ENCODE measurements around the gene CLDN1.

The CLDN1 gene

DNA sequence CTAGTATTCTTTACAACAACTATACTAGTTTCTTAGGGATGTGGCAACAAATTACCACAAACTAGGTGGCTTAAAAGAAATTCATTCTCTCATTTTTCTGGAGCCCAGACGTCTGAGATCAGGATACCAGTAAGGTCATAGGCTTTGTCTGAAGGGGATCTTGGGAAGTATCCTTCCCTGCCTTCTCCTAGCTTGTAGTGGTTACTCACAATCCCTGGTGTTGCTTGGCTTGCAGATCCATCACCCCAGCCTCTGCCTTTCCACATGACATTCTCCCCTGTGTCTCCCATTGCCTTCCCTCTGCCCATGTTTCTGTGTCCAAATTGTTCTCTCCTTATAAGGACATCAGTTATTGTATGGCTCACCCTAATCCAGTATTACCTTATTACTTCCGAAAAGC lies 24.3 kb upstream of the CLDN1 start:
- Mint-ChIP-seq H3K27me3 (peaks cover 9 to 30% of the 10 kb centered on the region in 2 donors), H3K4me1 (ENCODE audit: low read depth in 2 of 2) (no peaks in the 10 kb centered on the region), H3K9me3 (peaks cover 0 to 4% of the 10 kb centered on the region in 2 donors), H3K36me3 (ENCODE audit: insufficient read depth) (no peaks in the 10 kb centered on the region), H3K4me3 (no peak overlapping the region), H3K27ac (no peak overlapping the region)
- DNase-seq (no peak), ATAC-seq (replicated peaks) (no peak)

GRCh38 chr3:190345878-190346277 lies 23.6 kb upstream of the CLDN1 start:
- Mint-ChIP-seq H3K27ac (no peak overlapping the region), H3K27me3 (peaks cover 9 to 25% of the 10 kb centered on the region in 2 donors), H3K9me3 (peaks cover 0 to 4% of the 10 kb centered on the region in 2 donors), H3K36me3 (ENCODE audit: insufficient read depth) (no peaks in the 10 kb centered on the region), H3K4me3 (no peak overlapping the region), H3K4me1 (ENCODE audit: low read depth in 2 of 2) (no peaks in the 10 kb centered on the region)
- no peak for DNase-seq
- no peak for ATAC-seq (replicated peaks)

DNA sequence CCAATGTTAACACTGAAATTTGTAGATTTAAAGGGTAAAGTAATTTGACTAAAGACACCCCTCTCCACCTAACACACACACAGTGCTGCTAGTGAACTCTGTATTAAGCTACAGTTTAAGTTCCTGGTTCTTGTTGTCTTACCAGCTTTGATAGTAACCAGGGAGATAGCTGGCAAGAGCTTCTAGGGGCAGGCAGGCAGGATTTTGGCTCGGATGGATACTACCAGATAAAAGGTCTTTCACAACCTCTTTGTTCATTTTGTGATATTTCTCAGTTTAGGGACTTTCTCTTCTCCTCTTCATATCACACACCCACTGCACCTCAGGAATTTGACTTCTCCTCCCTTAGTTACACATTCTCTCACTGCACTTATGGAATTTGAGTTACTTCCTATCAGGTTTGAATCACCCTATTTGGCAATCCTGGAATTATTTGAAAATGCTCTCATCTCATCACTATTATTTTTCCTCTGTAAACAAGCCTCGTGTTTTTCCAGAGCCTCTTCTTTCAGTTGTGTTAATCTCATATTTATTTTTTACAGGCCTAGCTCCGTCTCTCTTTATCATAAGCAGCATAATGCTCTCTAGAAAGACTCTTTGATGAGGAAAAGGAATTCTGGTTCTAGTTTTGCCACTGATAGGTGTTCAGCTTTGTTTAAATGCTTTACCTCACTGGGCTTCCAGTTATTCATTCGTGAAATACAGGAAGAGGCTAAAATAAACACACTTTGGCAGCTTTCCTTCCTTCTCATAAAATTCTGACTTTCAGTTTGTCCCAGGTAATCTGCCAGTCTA lies 23.0 kb upstream of the CLDN1 start:
- peaks cover 0 to 4% of the 10 kb centered on the region in 2 donors for H3K9me3 Mint-ChIP-seq
- no peaks in the 10 kb centered on the region for H3K36me3 Mint-ChIP-seq (ENCODE audit: insufficient read depth)
- ATAC-seq (replicated peaks) (no peak), DNase-seq (no peak)
- H3K27me3 Mint-ChIP-seq: peaks cover 9 to 23% of the 10 kb centered on the region in 2 donors
- H3K4me1 Mint-ChIP-seq (ENCODE audit: low read depth in 2 of 2): no peaks in the 10 kb centered on the region
- H3K4me3 Mint-ChIP-seq: no peak overlapping the region
- H3K27ac Mint-ChIP-seq: no peak overlapping the region

- no peak for ATAC-seq (replicated peaks)
These were observed 17.8 kb upstream of the CLDN1 start for GRCh38 chr3:190340071-190340470.

DNA sequence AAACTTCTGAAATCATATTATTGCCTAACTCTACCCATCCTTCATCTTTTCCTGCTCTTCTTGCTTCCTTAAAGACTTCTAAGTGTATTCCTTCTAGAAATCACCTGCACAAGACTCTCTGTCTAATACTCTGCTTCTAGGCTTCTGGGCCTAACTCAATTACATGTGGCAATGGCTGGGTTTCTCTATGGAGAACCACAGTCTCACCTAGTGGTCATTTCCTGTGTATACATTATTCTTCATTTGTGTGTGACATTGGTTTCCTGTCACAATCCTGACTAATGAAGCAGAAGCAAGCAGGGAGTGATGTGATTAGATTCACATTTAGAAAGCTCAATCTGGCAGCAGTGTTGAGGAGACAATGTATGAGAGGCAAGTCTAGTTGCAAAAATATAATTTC lies 16.9 kb upstream of the CLDN1 start:
- Mint-ChIP-seq H3K4me3 (no peak overlapping the region), H3K4me1 (ENCODE audit: low read depth in 2 of 2) (no peaks in the 10 kb centered on the region), H3K36me3 (ENCODE audit: insufficient read depth) (no peaks in the 10 kb centered on the region), H3K27me3 (peaks cover 0 to 9% of the 10 kb centered on the region in 2 donors), H3K9me3 (no peaks in the 10 kb centered on the region), H3K27ac (no peak overlapping the region)
- ATAC-seq (replicated peaks) (no peak), DNase-seq (no peak)

More at GRCh38 chr3:190340071-190340470, 17.8 kb upstream of the CLDN1 start:
- Mint-ChIP-seq H3K27me3 (peaks cover 0 to 9% of the 10 kb centered on the region in 2 donors), H3K36me3 (ENCODE audit: insufficient read depth) (no peaks in the 10 kb centered on the region), H3K4me3 (no peak overlapping the region), H3K9me3 (no peaks in the 10 kb centered on the region), H3K27ac (no peak overlapping the region), H3K4me1 (ENCODE audit: low read depth in 2 of 2) (no peaks in the 10 kb centered on the region)
- DNase-seq: no peak

GRCh38 chr3:190338717-190339116 lies 16.5 kb upstream of the CLDN1 start:
- no peak overlapping the region for H3K27ac Mint-ChIP-seq
- H3K36me3 Mint-ChIP-seq (ENCODE audit: insufficient read depth): no peaks in the 10 kb centered on the region
- no peaks in the 10 kb centered on the region for H3K9me3 Mint-ChIP-seq
- H3K4me1 Mint-ChIP-seq (ENCODE audit: low read depth in 2 of 2): no peaks in the 10 kb centered on the region
- H3K4me3 Mint-ChIP-seq: no peak overlapping the region
- ATAC-seq (replicated peaks): no peak
- DNase-seq: no peak
- peaks cover 0 to 9% of the 10 kb centered on the region in 2 donors for H3K27me3 Mint-ChIP-seq

DNA sequence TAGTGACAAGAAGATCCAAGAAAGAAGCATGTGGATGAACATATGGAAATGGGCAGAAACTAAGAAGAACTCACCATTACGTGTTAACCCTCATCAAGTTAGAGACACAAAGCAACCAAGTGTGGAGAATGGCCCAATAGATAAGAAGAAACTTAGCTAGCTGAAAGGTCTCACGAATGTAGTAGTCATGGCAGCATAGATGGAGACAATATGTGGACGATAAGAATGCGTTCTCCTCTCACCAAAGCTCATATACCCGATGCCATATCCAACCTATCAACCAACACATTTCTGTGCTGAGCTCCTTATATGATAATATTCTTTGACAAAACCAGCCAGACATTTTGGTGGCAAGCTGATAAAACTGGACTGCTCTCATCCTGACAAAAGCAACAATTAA lies 15.1 kb upstream of the CLDN1 start:
- H3K36me3 Mint-ChIP-seq (ENCODE audit: insufficient read depth): no peaks in the 10 kb centered on the region
- no peak overlapping the region for H3K4me3 Mint-ChIP-seq
- peaks cover 0 to 5% of the 10 kb centered on the region in 2 donors for H3K27me3 Mint-ChIP-seq
- H3K27ac Mint-ChIP-seq: no peak overlapping the region
- H3K4me1 Mint-ChIP-seq (ENCODE audit: low read depth in 2 of 2): no peaks in the 10 kb centered on the region
- ATAC-seq (replicated peaks) (no peak), DNase-seq (no peak)
- H3K9me3 Mint-ChIP-seq: no peaks in the 10 kb centered on the region

DNA sequence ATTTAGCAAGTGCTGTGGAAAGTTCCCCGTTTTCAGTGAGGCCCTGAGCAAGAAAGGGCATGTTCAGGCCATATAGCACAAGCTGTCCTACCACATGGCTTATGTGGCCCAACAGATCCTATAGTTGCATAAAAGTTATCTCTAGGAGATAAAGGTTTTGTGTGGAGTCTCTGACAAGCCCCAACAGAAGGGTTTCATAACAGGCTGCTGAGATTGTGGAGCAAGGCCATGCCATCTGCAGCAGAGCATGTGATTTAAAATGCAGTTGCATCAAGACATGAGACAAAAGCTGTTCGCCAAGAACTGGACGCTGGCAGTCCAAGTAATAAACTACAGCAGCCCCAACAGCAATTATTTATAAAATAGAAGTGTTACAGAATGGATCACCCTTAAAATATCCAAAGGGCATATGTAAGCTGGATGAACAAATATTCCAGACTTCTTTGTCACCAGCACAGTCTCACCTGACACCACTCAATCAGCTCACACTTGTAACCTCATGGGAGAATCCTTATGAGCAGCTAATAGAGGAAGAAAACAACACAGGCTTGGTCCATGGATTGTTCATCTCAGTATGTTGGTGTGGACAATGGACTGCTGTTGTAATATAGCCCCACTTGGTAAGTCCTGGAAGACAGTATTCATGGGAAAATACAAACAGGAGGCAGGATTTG lies 14.4 kb upstream of the CLDN1 start:
- no peak overlapping the region for H3K27ac Mint-ChIP-seq
- H3K36me3 Mint-ChIP-seq (ENCODE audit: insufficient read depth): no peaks in the 10 kb centered on the region
- no peaks in the 10 kb centered on the region for H3K4me1 Mint-ChIP-seq (ENCODE audit: low read depth in 2 of 2)
- DNase-seq: no peak
- H3K27me3 Mint-ChIP-seq: peaks cover 4 to 6% of the 10 kb centered on the region in 2 donors
- no peak overlapping the region for H3K4me3 Mint-ChIP-seq
- no peak for ATAC-seq (replicated peaks)
- no peaks in the 10 kb centered on the region for H3K9me3 Mint-ChIP-seq

DNA sequence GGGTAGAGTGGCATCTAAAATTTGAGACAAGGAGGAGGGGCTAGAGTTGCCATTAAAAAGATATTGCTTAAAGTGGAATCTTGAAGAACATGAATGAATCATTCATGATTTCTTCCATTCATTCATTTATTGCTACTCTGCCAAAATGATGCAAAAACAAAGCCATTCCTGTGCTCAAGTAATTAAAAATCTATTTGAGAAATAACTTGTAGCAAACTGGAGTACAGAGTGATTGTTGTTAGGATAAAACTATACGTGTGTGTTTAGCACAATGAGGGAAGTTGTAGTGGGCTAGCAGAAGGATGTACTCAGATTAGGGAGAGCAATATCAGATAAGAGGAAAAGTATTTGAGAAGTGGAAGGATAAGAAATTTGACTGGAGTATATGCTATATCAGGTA lies 11.7 kb upstream of the CLDN1 start:
- DNase-seq (no peak), ATAC-seq (replicated peaks) (no peak)
- no peak overlapping the region for H3K27ac Mint-ChIP-seq
- peaks cover 6 to 8% of the 10 kb centered on the region in 2 donors for H3K27me3 Mint-ChIP-seq
- H3K9me3 Mint-ChIP-seq: no peaks in the 10 kb centered on the region
- H3K4me3 Mint-ChIP-seq: no peak overlapping the region
- H3K36me3 Mint-ChIP-seq (ENCODE audit: insufficient read depth): no peaks in the 10 kb centered on the region
- H3K4me1 Mint-ChIP-seq (ENCODE audit: low read depth in 2 of 2): no peaks in the 10 kb centered on the region

- no peak for ATAC-seq (replicated peaks)
- Mint-ChIP-seq H3K27ac (no peak overlapping the region), H3K27me3 (peaks cover 15 to 19% of the 10 kb centered on the region in 2 donors), H3K9me3 (no peaks in the 10 kb centered on the region), H3K4me1 (ENCODE audit: low read depth in 2 of 2) (no peaks in the 10 kb centered on the region), H3K4me3 (no peak overlapping the region), H3K36me3 (ENCODE audit: insufficient read depth) (no peaks in the 10 kb centered on the region)
- DNase-seq: no peak
These were observed 8.9 kb upstream of the CLDN1 start for GRCh38 chr3:190330936-190331734.

DNA sequence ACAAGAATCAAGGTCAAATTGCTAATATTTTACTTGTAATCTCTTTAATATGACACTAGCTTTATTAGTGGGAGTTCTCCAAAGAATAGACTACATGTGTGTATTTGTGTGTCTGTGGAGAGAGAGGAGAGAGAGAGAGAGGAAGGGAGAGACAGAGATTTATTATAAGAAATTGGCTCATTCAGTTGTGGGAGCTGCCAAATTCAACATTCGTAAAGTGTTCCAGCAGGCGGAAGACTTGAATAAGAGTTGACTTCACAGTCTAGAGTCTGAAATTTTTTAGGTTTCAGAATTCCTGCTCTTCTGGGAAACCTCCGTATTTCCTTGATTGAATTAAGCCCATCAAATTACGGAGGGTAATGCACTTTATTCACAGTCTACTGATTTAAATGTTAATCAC lies 4.7 kb upstream of the CLDN1 start:
- DNase-seq (no peak), ATAC-seq (replicated peaks) (no peak)
- H3K27me3 Mint-ChIP-seq: peaks cover 41 to 43% of the 10 kb centered on the region in 2 donors
- H3K27ac Mint-ChIP-seq: no peak overlapping the region
- no peaks in the 10 kb centered on the region for H3K9me3 Mint-ChIP-seq
- H3K4me3 Mint-ChIP-seq: no peak overlapping the region
- H3K4me1 Mint-ChIP-seq (ENCODE audit: low read depth in 2 of 2): peaks cover 8 to 9% of the 10 kb centered on the region in 2 donors
- no peaks in the 10 kb centered on the region for H3K36me3 Mint-ChIP-seq (ENCODE audit: insufficient read depth)

- Mint-ChIP-seq H3K27me3 (peaks cover 43 to 44% of the 10 kb centered on the region in 2 donors), H3K36me3 (ENCODE audit: insufficient read depth) (no peaks in the 10 kb centered on the region), H3K27ac (no peak overlapping the region), H3K4me3 (no peak overlapping the region), H3K4me1 (ENCODE audit: low read depth in 2 of 2) (peaks cover 9 to 11% of the 10 kb centered on the region in 2 donors), H3K9me3 (no peaks in the 10 kb centered on the region)
- DNase-seq: no peak
- no peak for ATAC-seq (replicated peaks)
These were observed 4.1 kb upstream of the CLDN1 start for GRCh38 chr3:190326361-190326760.

GRCh38 chr3:190325923-190326322 lies 3.7 kb upstream of the CLDN1 start:
- H3K36me3 Mint-ChIP-seq (ENCODE audit: insufficient read depth): no peaks in the 10 kb centered on the region
- no peak overlapping the region for H3K4me3 Mint-ChIP-seq
- DNase-seq (no peak), ATAC-seq (replicated peaks) (no peak)
- peaks cover 9 to 11% of the 10 kb centered on the region in 2 donors for H3K4me1 Mint-ChIP-seq (ENCODE audit: low read depth in 2 of 2)
- H3K27me3 Mint-ChIP-seq: peaks cover 47 to 48% of the 10 kb centered on the region in 2 donors
- no peak overlapping the region for H3K27ac Mint-ChIP-seq
- H3K9me3 Mint-ChIP-seq: no peaks in the 10 kb centered on the region

Data from effector memory CD8-positive, alpha-beta T cell (primary cell).